H1 (cell line): Measurements from ENCODE around the gene GULP1. TPM values are rescaled to one million over a fixed set of nuclear protein-coding genes. Genes with fewer than 3 reads are reported as not detected.

ENCODE experiments used
- ASH2L ChIP-seq: fragments of 200-600, 300-600 bp; sonication (generic); IDR thresholded peaks from one replicate; pipeline ENCODE4 v1.7.1; 2017; ENCODE audit warnings: low read length
- BRCA1 ChIP-seq: IDR thresholded peaks from 2 replicates; pipeline ENCODE4 v1.6.1; 2012; ENCODE audit warnings: low read depth, low read length, improper control_type of control experiment
- NRF1 ChIP-seq: IDR thresholded peaks from 2 replicates; pipeline ENCODE4 v1.6.1; 2011; ENCODE audit warnings: mild to moderate bottlenecking, low read depth, low read length, improper control_type of control experiment
- TAF1 ChIP-seq: IDR thresholded peaks from 2 replicates; pipeline ENCODE4 v1.6.1; 2011; ENCODE audit warnings: mild to moderate bottlenecking, low read depth, low read length
- TBP ChIP-seq: IDR thresholded peaks from 2 replicates; pipeline ENCODE4 v1.6.1; 2011; ENCODE audit warnings: low read depth, low read length, improper control_type of control experiment
- polyA plus RNA-seq, 7 experiments: library from polyadenylated mRNA; depleted of rRNA in 3 of 7; stranded (reverse) in 5 of 7; unstranded in 2 of 7; fragments of >200 nt in 5 of 7; fragments of 200-250 nt in 2 of 7; gene quantifications; 1 replicate in 5 of 7; 2 replicates in 1 of 7; 4 replicates in 1 of 7; pipeline versions ENCODE4 v1.2.1 to v1.2.3, GENCODE V29; 2011 to 2013; ENCODE audit warnings: missing spikeins in 2 of 7, mixed read lengths in 2 of 7
- total RNA-seq: library from RNA; stranded (reverse); fragmentation: NEBNext Ultra II Directional; extraction: Animal tissue kit (Norgen Biotek cat#: 25700); gene quantifications from 2 replicates; pipeline ENCODE4 v1.2.1, GENCODE V29; 2021

Gene GULP1
- total and polyA plus RNA-seq, 2 of the 8 experiments (the other 6 are each of a cell fraction or from before 2014, with no cell fraction given): 69.7 to 139 TPM

GRCh38 chr2:188332619-188333018 is 40.9 kb downstream of the GULP1 start (continued):
- TF ChIP-seq ASH2L (no peak), TAF1 (no peak), TBP (no peak), BRCA1 (no peak), NRF1 (no peak)
